ENCODE data around the gene HMG20B. TPM values are rescaled to one million over a fixed set of nuclear protein-coding genes. Genes with fewer than 3 reads are reported as not detected.

HMG20B gene
- total RNA-seq, 1 experiment from 2014 or later, result 121 TPM

GRCh38 chr19:3622224-3622623 is 49.5 kb downstream of the HMG20B start:
- peaks cover 5% of the 10 kb centered on the region for H3K36me3 Mint-ChIP-seq
- H3K4me3 Mint-ChIP-seq, result no peak overlapping the region
- DNase-seq (ENCODE audit: low spot score) (no peak), ATAC-seq (no peak)
- TF ChIP-seq ZNF416 (CRISPR knock-in tag; IDR thresholded peaks at IDR 0.05) (no peak), MLX (CRISPR knock-in tag; IDR thresholded peaks at IDR 0.05) (no peak), ZNF512 (CRISPR knock-in tag; IDR thresholded peaks at IDR 0.05; ENCODE audit: borderline replicate concordance) (no peak), CREB1 (CRISPR knock-in tag; IDR thresholded peaks at IDR 0.05) (no peak), ELF4 (CRISPR knock-in tag; IDR thresholded peaks at IDR 0.05; ENCODE audit: low read depth) (no peak), ESRRA (CRISPR knock-in tag; IDR thresholded peaks at IDR 0.05; ENCODE audit: borderline replicate concordance) (no peak)
- TF ChIP-seq, protein P1, sequence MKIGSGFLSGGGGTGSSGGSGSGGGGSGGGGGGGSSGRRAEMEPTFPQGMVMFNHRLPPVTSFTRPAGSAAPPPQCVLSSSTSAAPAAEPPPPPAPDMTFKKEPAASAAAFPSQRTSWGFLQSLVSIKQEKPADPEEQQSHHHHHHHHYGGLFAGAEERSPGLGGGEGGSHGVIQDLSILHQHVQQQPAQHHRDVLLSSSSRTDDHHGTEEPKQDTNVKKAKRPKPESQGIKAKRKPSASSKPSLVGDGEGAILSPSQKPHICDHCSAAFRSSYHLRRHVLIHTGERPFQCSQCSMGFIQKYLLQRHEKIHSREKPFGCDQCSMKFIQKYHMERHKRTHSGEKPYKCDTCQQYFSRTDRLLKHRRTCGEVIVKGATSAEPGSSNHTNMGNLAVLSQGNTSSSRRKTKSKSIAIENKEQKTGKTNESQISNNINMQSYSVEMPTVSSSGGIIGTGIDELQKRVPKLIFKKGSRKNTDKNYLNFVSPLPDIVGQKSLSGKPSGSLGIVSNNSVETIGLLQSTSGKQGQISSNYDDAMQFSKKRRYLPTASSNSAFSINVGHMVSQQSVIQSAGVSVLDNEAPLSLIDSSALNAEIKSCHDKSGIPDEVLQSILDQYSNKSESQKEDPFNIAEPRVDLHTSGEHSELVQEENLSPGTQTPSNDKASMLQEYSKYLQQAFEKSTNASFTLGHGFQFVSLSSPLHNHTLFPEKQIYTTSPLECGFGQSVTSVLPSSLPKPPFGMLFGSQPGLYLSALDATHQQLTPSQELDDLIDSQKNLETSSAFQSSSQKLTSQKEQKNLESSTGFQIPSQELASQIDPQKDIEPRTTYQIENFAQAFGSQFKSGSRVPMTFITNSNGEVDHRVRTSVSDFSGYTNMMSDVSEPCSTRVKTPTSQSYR (CRISPR knock-in tag; IDR thresholded peaks at IDR 0.05), result no peak
- TF ChIP-seq, protein P2, sequence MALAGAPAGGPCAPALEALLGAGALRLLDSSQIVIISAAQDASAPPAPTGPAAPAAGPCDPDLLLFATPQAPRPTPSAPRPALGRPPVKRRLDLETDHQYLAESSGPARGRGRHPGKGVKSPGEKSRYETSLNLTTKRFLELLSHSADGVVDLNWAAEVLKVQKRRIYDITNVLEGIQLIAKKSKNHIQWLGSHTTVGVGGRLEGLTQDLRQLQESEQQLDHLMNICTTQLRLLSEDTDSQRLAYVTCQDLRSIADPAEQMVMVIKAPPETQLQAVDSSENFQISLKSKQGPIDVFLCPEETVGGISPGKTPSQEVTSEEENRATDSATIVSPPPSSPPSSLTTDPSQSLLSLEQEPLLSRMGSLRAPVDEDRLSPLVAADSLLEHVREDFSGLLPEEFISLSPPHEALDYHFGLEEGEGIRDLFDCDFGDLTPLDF (CRISPR knock-in tag; IDR thresholded peaks at IDR 0.05), result no peak
- no peak overlapping the region for H3K27ac Mint-ChIP-seq
- peaks cover 6% of the 10 kb centered on the region for H3K4me1 Mint-ChIP-seq
- ChIA-PET POLR2A (interaction anchor here (0.8 kb wide), 1 partner anchor 44 kb away, joined by 4 read pairs; no protein-coding TSS in a partner anchor), CTCF (interaction anchor here (0.9 to 1.5 kb wide), 3 partner anchors 10 to 88 kb away, joined by 3 to 5 read pairs (median 3); no protein-coding TSS in a partner anchor)
- H3K9me3 Mint-ChIP-seq, result no peaks in the 10 kb centered on the region
- no peaks in the 10 kb centered on the region for H3K27me3 Mint-ChIP-seq (ENCODE audit: low read depth)

GRCh38 chr19:3623716-3624115 is 51.0 kb downstream of the HMG20B start:
- H3K4me1 Mint-ChIP-seq, result peaks cover 5% of the 10 kb centered on the region
- ChIA-PET POLR2A (no interaction called here), CTCF (interaction anchor here (1.2 kb wide), 1 partner anchor 87 kb away, joined by 3 read pairs; no protein-coding TSS in a partner anchor)
- H3K9me3 Mint-ChIP-seq, result no peaks in the 10 kb centered on the region
- DNase-seq (ENCODE audit: low spot score) (no peak), ATAC-seq (no peak)
- H3K36me3 Mint-ChIP-seq, result peaks cover 5% of the 10 kb centered on the region
- no peak overlapping the region for H3K27ac Mint-ChIP-seq
- no peak overlapping the region for H3K4me3 Mint-ChIP-seq
- TF ChIP-seq SOX15 (CRISPR knock-in tag; IDR thresholded peaks at IDR 0.05), result no peak
- no peak for TF ChIP-seq JAZF1 (CRISPR knock-in tag; IDR thresholded peaks at IDR 0.05)
- TF ChIP-seq, protein P3, sequence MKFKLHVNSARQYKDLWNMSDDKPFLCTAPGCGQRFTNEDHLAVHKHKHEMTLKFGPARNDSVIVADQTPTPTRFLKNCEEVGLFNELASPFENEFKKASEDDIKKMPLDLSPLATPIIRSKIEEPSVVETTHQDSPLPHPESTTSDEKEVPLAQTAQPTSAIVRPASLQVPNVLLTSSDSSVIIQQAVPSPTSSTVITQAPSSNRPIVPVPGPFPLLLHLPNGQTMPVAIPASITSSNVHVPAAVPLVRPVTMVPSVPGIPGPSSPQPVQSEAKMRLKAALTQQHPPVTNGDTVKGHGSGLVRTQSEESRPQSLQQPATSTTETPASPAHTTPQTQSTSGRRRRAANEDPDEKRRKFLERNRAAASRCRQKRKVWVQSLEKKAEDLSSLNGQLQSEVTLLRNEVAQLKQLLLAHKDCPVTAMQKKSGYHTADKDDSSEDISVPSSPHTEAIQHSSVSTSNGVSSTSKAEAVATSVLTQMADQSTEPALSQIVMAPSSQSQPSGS (CRISPR knock-in tag; IDR thresholded peaks at IDR 0.05; ENCODE audit: borderline replicate concordance, low read depth), result no peak
- TF ChIP-seq ZNF121 (CRISPR knock-in tag; IDR thresholded peaks at IDR 0.05), result no peak
- TF ChIP-seq RORB (CRISPR knock-in tag; IDR thresholded peaks at IDR 0.05), result no peak
- TF ChIP-seq ESRRA (CRISPR knock-in tag; IDR thresholded peaks at IDR 0.05; ENCODE audit: borderline replicate concordance), result no peak
- TF ChIP-seq ELF4 (CRISPR knock-in tag; IDR thresholded peaks at IDR 0.05; ENCODE audit: low read depth), result no peak
- no peak for TF ChIP-seq ZNF423 (CRISPR knock-in tag; IDR thresholded peaks at IDR 0.05)
- TF ChIP-seq NFYB (CRISPR knock-in tag; conservative IDR thresholded peaks at IDR 0.05; ENCODE audit: low read depth), result no peak
- TF ChIP-seq NR3C1 (CRISPR knock-in tag; conservative IDR thresholded peaks at IDR 0.05; ENCODE audit: low read depth), result no peak
- no peak for TF ChIP-seq OVOL2 (CRISPR knock-in tag; IDR thresholded peaks at IDR 0.05; ENCODE audit: borderline replicate concordance)
- TF ChIP-seq ZNF263 (CRISPR knock-in tag; IDR thresholded peaks at IDR 0.05; ENCODE audit: low read depth), result no peak
- no peak for TF ChIP-seq PRDM15 (CRISPR knock-in tag; IDR thresholded peaks at IDR 0.05)
- TF ChIP-seq STAT6 (CRISPR knock-in tag; conservative IDR thresholded peaks at IDR 0.05; ENCODE audit: low read depth), result no peak
- no peaks in the 10 kb centered on the region for H3K27me3 Mint-ChIP-seq (ENCODE audit: low read depth)

Data from WTC11 (cell line).